Left ventricle myocardium inferior (tissue), 1 donor: ENCODE data around the gene MED31. TPM values are rescaled to one million over a fixed set of nuclear protein-coding genes. Genes with fewer than 3 reads are reported as not detected.
"Not testable (repeated sequence)": the region's sequence is repeated elsewhere in the genome, so short reads cannot be mapped to it uniquely, and the experiment has no call there.

Experiments used
- DNase-seq: peaks from one replicate; pipeline ENCODE4 v3.0.0-alpha.2; 2020
- H3K27ac ChIP-seq: fragments of 200-600 bp; replicated peaks from 2 replicates; pipeline ENCODE4 v1.8.0; 2021
- H3K27me3 ChIP-seq: fragments of 200-600 bp; 2 replicates; pipeline ENCODE4 v1.8.0; 2021; ENCODE audit warnings: low read depth
- H3K36me3 ChIP-seq: fragments of 200-600 bp; 2 replicates; pipeline ENCODE4 v1.8.0; 2021
- H3K4me1 ChIP-seq: fragments of 200-600 bp; 2 replicates; pipeline ENCODE4 v1.8.0; 2021
- H3K4me3 ChIP-seq: fragments of 200-600 bp; 2 replicates; pipeline ENCODE4 v1.8.0; 2021; ENCODE audit warnings: mild to moderate bottlenecking, moderate library complexity
- H3K9me3 ChIP-seq: fragments of 200-600 bp; replicated peaks from 2 replicates; pipeline ENCODE4 v1.8.0; 2021
- intact Hi-C: fragments of 100-400 bp; cut with micrococcal nuclease; formaldehyde crosslinking; loops from one replicate; pipeline ENCODE4 v1.11.0; 2022
- microRNA-seq: library from miRNA; unstranded; fragments of <30 nt; microRNA quantifications from one replicate; pipeline ENCODE4 v1.2.0, GENCODE V29; 2020
- total RNA-seq: library from RNA; stranded (reverse); fragmentation: NEBNext Ultra II Directional; extraction: Animal tissue kit (Norgen Biotek cat#: 25700); gene quantifications from one replicate; pipeline ENCODE4 v1.2.1, GENCODE V29; 2021
- TF ChIP-seq, protein P1 (sequence below): fragments of 200-600 bp; IDR thresholded peaks from 2 replicates; pipeline ENCODE4 v1.8.0; 2021; ENCODE audit warnings: antibody characterized with exemption, mild to moderate bottlenecking, borderline replicate concordance
- donor health status: DM: no; HTN: yes; CAD: no; lungs with severe emphysema.

MED31 gene
- total RNA-seq, 1 donor from 2014 or later: 14.1 TPM

- intact Hi-C loops: no loop called here
- Histone ChIP-seq H3K4me1 (peaks cover 14% of the 10 kb centered on the region), H3K27me3 (no peaks in the 10 kb centered on the region), H3K4me3 (no peak overlapping the region), H3K9me3 (no peaks in the 10 kb centered on the region), H3K36me3 (peaks cover 82% of the 10 kb centered on the region), H3K27ac (no peak overlapping the region)
- TF ChIP-seq, protein P1, sequence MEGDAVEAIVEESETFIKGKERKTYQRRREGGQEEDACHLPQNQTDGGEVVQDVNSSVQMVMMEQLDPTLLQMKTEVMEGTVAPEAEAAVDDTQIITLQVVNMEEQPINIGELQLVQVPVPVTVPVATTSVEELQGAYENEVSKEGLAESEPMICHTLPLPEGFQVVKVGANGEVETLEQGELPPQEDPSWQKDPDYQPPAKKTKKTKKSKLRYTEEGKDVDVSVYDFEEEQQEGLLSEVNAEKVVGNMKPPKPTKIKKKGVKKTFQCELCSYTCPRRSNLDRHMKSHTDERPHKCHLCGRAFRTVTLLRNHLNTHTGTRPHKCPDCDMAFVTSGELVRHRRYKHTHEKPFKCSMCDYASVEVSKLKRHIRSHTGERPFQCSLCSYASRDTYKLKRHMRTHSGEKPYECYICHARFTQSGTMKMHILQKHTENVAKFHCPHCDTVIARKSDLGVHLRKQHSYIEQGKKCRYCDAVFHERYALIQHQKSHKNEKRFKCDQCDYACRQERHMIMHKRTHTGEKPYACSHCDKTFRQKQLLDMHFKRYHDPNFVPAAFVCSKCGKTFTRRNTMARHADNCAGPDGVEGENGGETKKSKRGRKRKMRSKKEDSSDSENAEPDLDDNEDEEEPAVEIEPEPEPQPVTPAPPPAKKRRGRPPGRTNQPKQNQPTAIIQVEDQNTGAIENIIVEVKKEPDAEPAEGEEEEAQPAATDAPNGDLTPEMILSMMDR: no peak
- no peak for DNase-seq
These were observed 53.7 kb downstream of the MED31 start for GRCh38 chr17:6597727-6598126.

GRCh38 chr17:6596941-6597340 is 54.5 kb downstream of the MED31 start:
- H3K36me3 ChIP-seq: peaks cover 83% of the 10 kb centered on the region
- intact Hi-C loops: no loop called here

GRCh38 chr17:6596511-6596910 is 54.9 kb downstream of the MED31 start:
- Histone ChIP-seq H3K4me3 (no peak overlapping the region), H3K27ac (no peak overlapping the region), H3K27me3 (no peaks in the 10 kb centered on the region), H3K36me3 (peaks cover 85% of the 10 kb centered on the region), H3K4me1 (peaks cover 14% of the 10 kb centered on the region), H3K9me3 (no peaks in the 10 kb centered on the region)
- TF ChIP-seq, protein P1: no peak
- DNase-seq: no peak
- intact Hi-C loops: no loop called here

More at GRCh38 chr17:6596941-6597340, 54.5 kb downstream of the MED31 start:
- Histone ChIP-seq H3K27me3 (no peaks in the 10 kb centered on the region), H3K9me3 (no peaks in the 10 kb centered on the region), H3K4me1 (peaks cover 14% of the 10 kb centered on the region), H3K4me3 (no peak overlapping the region), H3K27ac (no peak overlapping the region)
- DNase-seq: no peak
- TF ChIP-seq, protein P1: no peak

DNA sequence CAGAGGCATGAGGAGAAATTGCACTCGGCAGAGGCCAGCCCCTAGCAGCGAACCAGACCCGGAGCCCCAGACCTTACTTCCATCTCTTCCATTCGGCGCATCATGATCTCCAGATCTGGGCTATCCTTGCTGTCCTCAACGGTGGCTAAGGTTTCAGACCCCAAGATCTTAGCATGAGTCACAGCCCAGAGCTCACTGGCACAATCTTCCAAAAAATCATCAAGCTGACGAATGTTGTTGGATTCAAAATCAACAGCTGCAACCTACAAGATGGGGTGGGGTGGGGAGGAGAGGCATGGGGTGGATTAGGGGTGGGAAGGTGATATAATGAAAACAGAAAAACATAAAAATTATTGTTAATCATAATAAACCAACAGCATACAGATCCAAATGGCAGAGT is 55.3 kb downstream of the MED31 start:
- Histone ChIP-seq H3K9me3 (no peaks in the 10 kb centered on the region), H3K27me3 (no peaks in the 10 kb centered on the region), H3K4me1 (peaks cover 14% of the 10 kb centered on the region), H3K27ac (no peak overlapping the region), H3K4me3 (no peak overlapping the region), H3K36me3 (peaks cover 90% of the 10 kb centered on the region)
- TF ChIP-seq, protein P1: no peak
- intact Hi-C loops: no loop called here
- no peak for DNase-seq

DNA sequence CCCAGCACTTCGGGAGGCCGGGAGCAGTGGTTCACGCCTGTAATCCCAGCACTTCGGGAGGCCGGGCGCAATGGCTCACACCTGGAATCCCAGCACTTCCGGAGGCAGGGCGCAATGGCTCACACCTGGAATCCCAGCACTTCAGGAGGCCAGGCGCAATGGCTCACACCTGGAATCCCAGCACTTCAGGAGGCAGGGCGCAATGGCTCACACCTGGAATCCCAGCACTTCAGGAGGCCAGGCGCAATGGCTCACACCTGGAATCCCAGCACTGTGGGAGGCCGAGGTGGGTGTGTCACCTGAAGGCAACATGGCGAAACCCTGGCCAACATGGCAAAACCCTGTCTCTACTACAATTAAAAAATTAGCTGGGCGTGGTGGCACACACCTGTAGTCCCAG is 58.0 kb downstream of the MED31 start:
- H3K4me1 ChIP-seq, H3K4me3 ChIP-seq, intact Hi-C loops, H3K9me3 ChIP-seq, H3K27ac ChIP-seq, DNase-seq, H3K27me3 ChIP-seq: not testable (repeated sequence)
- H3K36me3 ChIP-seq: peaks cover 91% of the 10 kb centered on the region

Small RNAs within 50 kb of the gene (microRNA-seq; reads per million reads assigned to microRNA genes)
- gene MIR4520-1 (not detected), gene MIR4520-2 (not detected)

Other genes with a start within 250 kb of the MED31 start
- gene AIPL1, start 216.5 kb downstream of the MED31 start, total RNA-seq: not detected
- gene PIMREG, start 207.2 kb downstream of the MED31 start, total RNA-seq: 0.19 TPM
- gene PITPNM3, start 95.0 kb downstream of the MED31 start, total RNA-seq: 0.36 TPM
- gene KIAA0753, start 10.9 kb downstream of the MED31 start, total RNA-seq: 7.0 TPM
- 53.2 TPM for gene TXNDC17, start 10.5 kb downstream of the MED31 start, total RNA-seq
- 0.69 TPM for gene C17orf100, start 157 bp upstream of the MED31 start, total RNA-seq
- gene SLC13A5, start 61.8 kb upstream of the MED31 start, total RNA-seq: not detected
- 18.6 TPM for gene XAF1, start 104.4 kb upstream of the MED31 start, total RNA-seq
- not detected for gene FBXO39, start 124.6 kb upstream of the MED31 start, total RNA-seq
- not detected for gene TEKT1, start 180.1 kb upstream of the MED31 start, total RNA-seq